Astrocyte of the spinal cord (primary cell): ENCODE data around the gene PLET1.

ENCODE experiments used
- DNase-seq: peaks from one replicate; pipeline ENCODE4 v3.0.0; 2011; ENCODE audit warnings: low read depth, low spot score
- H3K4me3 ChIP-seq: 2 replicates; pipeline ENCODE4 v1.5.1; 2011; ENCODE audit warnings: low read depth, mild to moderate bottlenecking, low read length, moderate library complexity
- in situ Hi-C: cut with HindIII; loops from 2 replicates; pipeline ENCODE4 v1.10.0; 2017; ENCODE audit warnings: low sequenced_read_pairs
- TF ChIP-seq, protein P1 (sequence below): IDR thresholded peaks from 2 replicates; pipeline ENCODE4 v1.5.1; 2012; ENCODE audit warnings: low read depth, mild to moderate bottlenecking, low read length, inconsistent platforms

The PLET1 gene

DNA sequence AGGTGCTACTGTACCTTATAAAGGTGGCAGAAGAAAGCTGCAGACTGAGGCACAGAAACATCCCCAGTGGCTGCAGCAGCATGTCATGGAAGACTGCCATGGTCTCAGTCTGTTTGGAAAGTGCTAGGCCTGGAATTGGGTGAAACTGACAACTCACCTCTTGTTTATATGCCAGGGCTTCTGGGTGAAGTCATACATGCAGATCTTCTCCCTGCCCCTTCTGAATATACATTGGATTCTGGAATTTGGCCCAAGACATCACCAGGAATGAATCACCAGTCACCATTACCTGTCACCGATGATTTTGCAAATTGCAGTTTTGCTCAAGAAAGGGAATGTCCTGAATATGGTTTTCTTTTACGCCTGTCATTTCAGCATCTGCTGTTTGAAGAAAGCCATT, at the start of gene PLET1:
TSS of gene PLET1 (minus strand) at position 371 of the 400 bp plus-strand sequence. CDS start at position 100, 271 bp downstream.
- DNase-seq: no peak
- H3K4me3 ChIP-seq: no peak within 1 kb of the TSS
- in situ Hi-C loops: no loop called here
- TF ChIP-seq, protein P1, sequence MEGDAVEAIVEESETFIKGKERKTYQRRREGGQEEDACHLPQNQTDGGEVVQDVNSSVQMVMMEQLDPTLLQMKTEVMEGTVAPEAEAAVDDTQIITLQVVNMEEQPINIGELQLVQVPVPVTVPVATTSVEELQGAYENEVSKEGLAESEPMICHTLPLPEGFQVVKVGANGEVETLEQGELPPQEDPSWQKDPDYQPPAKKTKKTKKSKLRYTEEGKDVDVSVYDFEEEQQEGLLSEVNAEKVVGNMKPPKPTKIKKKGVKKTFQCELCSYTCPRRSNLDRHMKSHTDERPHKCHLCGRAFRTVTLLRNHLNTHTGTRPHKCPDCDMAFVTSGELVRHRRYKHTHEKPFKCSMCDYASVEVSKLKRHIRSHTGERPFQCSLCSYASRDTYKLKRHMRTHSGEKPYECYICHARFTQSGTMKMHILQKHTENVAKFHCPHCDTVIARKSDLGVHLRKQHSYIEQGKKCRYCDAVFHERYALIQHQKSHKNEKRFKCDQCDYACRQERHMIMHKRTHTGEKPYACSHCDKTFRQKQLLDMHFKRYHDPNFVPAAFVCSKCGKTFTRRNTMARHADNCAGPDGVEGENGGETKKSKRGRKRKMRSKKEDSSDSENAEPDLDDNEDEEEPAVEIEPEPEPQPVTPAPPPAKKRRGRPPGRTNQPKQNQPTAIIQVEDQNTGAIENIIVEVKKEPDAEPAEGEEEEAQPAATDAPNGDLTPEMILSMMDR: no peak

DNA sequence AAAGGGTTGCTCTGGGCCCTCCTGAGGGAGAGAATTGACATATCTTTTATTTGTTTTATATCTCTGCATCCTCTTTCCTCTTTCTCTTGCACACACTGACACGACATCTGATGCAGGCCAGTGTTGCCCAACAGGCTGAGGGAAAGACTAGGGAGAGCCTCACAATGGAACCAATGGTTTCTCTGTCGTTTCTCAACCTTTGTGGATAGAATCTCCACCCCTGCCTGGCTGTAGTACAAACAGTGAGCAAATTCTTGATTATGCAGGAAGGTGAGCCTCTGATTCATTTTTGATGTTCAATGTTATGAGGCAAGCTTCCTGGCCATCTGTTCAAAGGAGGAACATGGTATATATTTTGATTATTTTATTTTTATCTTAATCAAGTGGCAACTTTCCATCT, 49.8 kb upstream of the PLET1 start:
- in situ Hi-C loops: no loop called here
- H3K4me3 ChIP-seq: no peak overlapping the region
- DNase-seq: no peak
- TF ChIP-seq, protein P1: no peak

GRCh38 chr11:112308651-112309050, 48.0 kb upstream of the PLET1 start:
- in situ Hi-C loops: no loop called here
- TF ChIP-seq, protein P1: no peak
- no peak for DNase-seq
- no peak overlapping the region for H3K4me3 ChIP-seq

GRCh38 chr11:112307616-112308015, 47.0 kb upstream of the PLET1 start:
- TF ChIP-seq, protein P1: no peak
- no peak overlapping the region for H3K4me3 ChIP-seq
- no peak for DNase-seq
- in situ Hi-C loops: no loop called here

DNA sequence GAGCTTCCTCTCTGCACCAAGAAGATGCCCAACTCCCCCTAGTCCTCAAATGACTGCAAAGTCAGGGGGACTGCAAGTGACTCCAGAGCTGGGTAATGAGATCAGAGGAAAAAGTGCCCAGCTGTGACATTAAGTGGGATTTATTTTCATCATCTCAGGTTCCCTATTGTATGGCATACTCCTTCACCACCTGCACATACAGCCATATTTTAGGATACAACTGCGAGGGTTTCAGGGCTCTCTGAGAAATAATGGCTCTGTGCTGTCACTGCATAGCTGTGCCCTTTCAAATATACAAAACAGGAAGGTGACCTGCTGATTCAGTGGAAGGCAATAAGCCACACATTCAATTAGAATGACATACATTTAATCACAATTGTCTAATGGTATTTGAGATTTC, 45.6 kb upstream of the PLET1 start:
- no peak for DNase-seq
- H3K4me3 ChIP-seq: no peak overlapping the region
- in situ Hi-C loops: no loop called here
- TF ChIP-seq, protein P1: no peak

- H3K4me3 ChIP-seq: no peak overlapping the region
- TF ChIP-seq, protein P1: no peak
- in situ Hi-C loops: no loop called here
- no peak for DNase-seq
Observed at GRCh38 chr11:112304914-112305313, 44.3 kb upstream of the PLET1 start.

DNA sequence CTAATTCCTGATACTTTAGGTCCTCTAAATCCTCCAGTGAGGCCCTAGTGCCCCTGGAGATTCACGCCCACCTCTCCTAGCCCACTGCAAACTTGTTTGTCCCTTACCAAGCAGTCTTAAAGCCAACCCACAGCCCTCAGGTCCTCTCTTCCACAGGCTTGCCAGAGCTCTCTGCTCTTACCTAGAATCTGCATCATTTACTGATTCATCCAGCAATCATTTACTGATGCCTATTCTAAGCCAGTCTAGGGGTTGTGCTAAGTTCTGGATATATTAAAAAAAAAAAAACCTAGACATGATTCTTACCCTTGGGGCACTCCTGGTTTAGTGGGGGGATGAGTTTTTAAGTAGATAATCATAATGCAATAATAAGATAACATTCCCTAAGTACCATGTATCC, 43.0 kb upstream of the PLET1 start:
- DNase-seq: no peak
- in situ Hi-C loops: no loop called here
- TF ChIP-seq, protein P1: no peak
- no peak overlapping the region for H3K4me3 ChIP-seq
